Muscle of leg (tissue), 11 donors: ENCODE measurements around the gene ELFN2. TPM values are rescaled to one million over a fixed set of nuclear protein-coding genes. Genes with fewer than 3 reads are reported as not detected.

ENCODE experiments used
- DNase-seq: peaks from one replicate; pipeline ENCODE4 v3.0.0; 2013
- H3K27ac ChIP-seq: one replicate; pipeline ENCODE4 v1.5.1; 2013; ENCODE audit warnings: mild to moderate bottlenecking, low read length, control low read depth
- H3K27me3 ChIP-seq: one replicate; pipeline ENCODE4 v1.6.1; 2013; ENCODE audit warnings: low read length; ENCODE audit not compliant: control insufficient read depth, insufficient read depth
- H3K36me3 ChIP-seq: one replicate; pipeline ENCODE4 v1.6.1; 2013; ENCODE audit warnings: low read length; ENCODE audit not compliant: control insufficient read depth, insufficient read depth
- H3K4me1 ChIP-seq: one replicate; pipeline ENCODE4 v1.6.1; 2013; ENCODE audit warnings: low read length; ENCODE audit not compliant: control insufficient read depth, insufficient read depth
- H3K4me3 ChIP-seq: one replicate; pipeline ENCODE4 v1.5.1; 2013; ENCODE audit warnings: low read length, control low read depth
- H3K9me3 ChIP-seq: replicated peaks from 2 replicates; pipeline ENCODE4 v1.6.1; 2013; ENCODE audit warnings: low read depth, low read length; ENCODE audit not compliant: control insufficient read depth
- WGBS: methylation state at CpG from one replicate; pipeline ENCODE4 v1.1.5; 2013; ENCODE audit warnings: missing lambda C conversion rate; ENCODE audit not compliant: insufficient coverage; 5-methylcytosine and 5-hydroxymethylcytosine counted together
- polyA plus RNA-seq, 8 donors: library from polyadenylated mRNA; unstranded; fragments of 120-200 nt; gene quantifications; one replicate each; pipeline versions ENCODE4 v1.2.1 to v1.2.3, GENCODE V29; 2013; ENCODE audit warnings: inconsistent platforms in 1 of 8, low replicate concordance in 1 of 8; ENCODE audit not compliant: insufficient read length in 8 of 8, insufficient read depth in 1 of 8
- total RNA-seq: library from RNA; stranded (reverse); fragments of 120-200 nt; gene quantifications from one replicate; pipeline ENCODE4 v1.2.4, GENCODE V29; 2013

Gene ELFN2
- total and polyA plus RNA-seq, 9 donors = 0.35 to 2.2 (median 1.3) TPM

DNA sequence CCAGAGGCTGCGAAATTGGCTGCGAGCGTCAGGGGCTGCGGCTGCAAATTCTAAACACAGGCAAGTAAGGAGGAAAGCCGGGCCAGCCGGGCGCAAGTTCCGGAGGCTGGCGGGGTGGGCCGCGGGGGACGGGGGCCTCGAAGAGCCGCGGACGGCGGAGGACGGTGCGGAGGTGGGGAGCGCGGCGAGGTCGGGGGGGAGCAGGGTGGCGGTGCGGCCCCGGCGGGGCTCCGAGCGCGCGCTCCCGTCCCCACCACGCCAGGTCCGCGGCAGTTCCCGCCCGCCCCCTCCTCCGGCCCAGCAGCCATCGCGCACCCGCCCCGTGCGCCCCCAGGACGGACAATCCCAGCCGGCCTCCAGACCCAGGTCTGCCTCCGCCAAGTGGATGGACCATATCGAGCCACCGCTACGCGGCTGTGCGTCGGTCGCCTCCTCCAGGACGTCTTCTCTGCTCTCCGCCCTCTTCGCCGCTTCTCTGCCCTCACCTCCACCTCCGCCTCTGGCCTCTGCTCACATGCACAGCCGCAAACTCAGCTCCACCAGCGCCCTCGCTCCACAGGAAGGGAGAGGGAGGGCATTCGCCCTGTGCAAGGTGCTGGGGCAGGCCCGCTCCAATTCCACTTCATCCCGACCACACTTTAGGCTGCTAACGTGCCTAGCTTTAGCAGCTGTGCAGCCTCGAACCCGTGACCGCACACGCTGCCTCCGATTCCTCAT, 7.2 kb downstream of the ELFN2 start:
- no peak overlapping the region for H3K27ac ChIP-seq
- no peaks in the 10 kb centered on the region for H3K9me3 ChIP-seq
- DNase-seq = no peak
- peaks cover 86% of the 10 kb centered on the region for H3K27me3 ChIP-seq
- H3K4me1 ChIP-seq = peaks cover 25% of the 10 kb centered on the region
- no peaks in the 10 kb centered on the region for H3K36me3 ChIP-seq
- WGBS = 1% methylated on average over 56 of the region's 70 CpGs
- H3K4me3 ChIP-seq = peak overlapping the region; percentile 22

DNA sequence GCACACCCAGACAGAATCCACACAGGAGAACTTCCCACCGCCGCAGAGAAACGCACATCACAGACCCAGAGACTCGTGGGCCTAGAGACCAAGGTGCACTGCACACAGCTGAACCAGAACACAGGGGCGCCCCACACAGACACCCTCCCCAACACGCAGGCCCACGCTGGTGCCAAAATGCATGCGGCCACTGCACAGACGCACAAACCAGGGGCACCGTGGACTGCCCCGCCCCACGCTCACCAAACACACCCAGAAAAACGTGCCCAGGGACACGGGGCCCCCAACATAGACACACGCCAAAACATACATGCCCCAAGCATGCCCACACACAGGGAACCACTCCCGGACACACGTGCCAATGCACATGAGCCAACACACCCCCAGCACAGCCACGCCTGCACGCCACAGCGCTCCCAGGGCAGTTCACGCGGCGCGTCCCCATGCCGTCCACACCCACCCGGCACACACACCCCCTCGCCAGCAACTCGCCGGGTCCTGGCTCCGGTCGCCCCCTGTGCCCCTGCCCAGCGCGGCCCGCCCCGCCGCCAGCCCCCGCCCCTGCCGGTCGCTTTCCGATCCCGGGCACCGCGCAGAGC, 7.8 kb downstream of the ELFN2 start:
- H3K36me3 ChIP-seq = no peaks in the 10 kb centered on the region
- H3K27me3 ChIP-seq = peaks cover 84% of the 10 kb centered on the region
- H3K27ac ChIP-seq = no peak overlapping the region
- 19% methylated on average over 43 of the region's 43 CpGs for WGBS
- H3K9me3 ChIP-seq = no peaks in the 10 kb centered on the region
- H3K4me3 ChIP-seq = no peak overlapping the region
- H3K4me1 ChIP-seq = peaks cover 25% of the 10 kb centered on the region
- DNase-seq = no peak

DNA sequence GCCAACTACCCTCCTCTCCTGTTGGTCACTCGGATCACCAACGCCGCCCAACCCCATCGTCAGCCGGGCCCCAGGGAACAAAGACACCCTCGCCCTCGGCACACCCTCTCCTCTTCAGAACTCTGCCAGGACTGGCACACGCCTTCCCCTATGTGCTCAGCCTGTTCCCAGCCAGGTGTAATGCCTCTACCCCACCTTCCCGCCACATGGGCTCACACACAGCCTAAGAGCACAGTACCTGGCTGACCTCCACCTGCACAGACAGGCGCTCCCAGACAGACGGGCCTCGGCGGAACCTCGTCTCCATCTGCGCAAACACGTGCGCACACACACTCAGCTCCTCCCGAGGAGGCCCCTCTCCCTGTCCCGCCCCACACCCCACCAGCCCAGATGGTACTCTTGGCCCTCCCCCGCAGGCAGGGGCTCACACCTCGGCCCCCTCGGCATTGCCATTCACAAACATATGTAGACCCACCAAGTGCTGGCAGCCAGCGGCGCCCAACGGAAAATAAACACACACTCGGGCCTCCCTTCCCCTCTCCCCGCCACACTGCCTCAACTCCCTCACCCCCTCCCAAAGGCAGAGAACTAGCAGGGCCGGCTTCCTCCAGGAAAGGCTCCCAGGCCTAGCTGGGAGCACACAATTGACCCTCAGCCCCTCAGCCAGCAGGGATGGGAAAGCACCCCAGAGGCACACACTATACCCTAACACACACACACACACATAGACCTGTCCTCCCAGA, 8.5 kb downstream of the ELFN2 start:
- Histone ChIP-seq H3K4me1 (peaks cover 25% of the 10 kb centered on the region), H3K4me3 (no peak overlapping the region), H3K9me3 (no peaks in the 10 kb centered on the region), H3K27me3 (peaks cover 78% of the 10 kb centered on the region), H3K27ac (no peak overlapping the region), H3K36me3 (no peaks in the 10 kb centered on the region)
- 54% methylated on average over 21 of the region's 28 CpGs for WGBS
- DNase-seq = no peak

DNA sequence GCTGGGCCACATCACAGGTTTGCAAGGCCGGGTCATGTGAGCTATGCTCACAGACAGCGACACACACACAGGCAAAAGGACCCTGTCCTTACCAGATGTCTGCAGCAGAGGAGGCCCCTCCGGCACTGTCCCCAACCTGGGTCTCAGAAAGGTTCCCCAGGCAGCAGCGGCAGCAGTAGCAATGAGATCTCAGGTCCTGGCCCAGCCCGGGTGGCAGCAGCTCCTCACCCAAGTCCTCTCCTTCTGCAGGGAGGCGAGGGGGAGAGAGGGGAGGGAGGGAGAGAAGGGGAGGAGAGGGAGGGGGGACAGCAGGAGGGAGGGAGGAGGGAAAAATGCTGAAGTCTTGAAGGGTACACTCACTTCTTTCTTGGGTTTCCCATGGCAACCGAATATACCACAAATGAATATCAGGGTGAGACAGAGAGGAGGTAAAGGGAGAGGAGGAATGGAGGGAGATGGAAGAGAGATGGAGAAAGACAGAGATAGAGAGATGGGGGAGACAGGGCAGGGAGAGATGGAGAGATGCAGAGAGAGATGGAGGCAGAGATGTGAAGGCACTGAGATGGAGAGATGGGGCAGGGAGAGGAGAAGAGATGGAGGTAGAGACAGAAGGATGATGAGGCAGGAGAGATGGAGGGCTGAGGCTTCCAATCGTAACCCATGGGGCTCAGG, 9.5 kb downstream of the ELFN2 start:
- no peak for DNase-seq
- H3K27me3 ChIP-seq = peaks cover 69% of the 10 kb centered on the region
- H3K36me3 ChIP-seq = no peaks in the 10 kb centered on the region
- WGBS = 51% methylated on average over 4 of the region's 8 CpGs
- H3K4me1 ChIP-seq = peaks cover 25% of the 10 kb centered on the region
- no peaks in the 10 kb centered on the region for H3K9me3 ChIP-seq
- no peak overlapping the region for H3K4me3 ChIP-seq
- H3K27ac ChIP-seq = no peak overlapping the region

DNA sequence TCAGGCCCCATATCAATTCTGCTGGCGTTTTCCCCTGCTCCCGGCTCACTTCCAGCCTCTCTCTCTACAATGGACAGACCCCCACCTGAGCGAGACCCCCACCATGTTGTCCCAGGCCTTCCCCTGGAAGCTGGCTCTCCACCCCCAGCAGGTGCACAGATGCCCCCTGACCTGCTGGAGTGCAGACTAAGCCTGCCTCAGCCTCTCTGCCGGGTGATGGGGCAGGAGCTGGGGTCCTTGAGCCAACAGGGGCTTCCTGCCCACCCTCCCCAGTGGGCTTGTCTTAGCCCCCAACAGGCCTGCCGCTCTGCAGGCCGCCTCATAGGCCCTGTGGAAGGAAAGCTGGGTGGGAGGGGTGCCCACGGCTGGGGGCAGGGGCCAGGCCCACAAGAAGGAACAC, 10.0 kb downstream of the ELFN2 start:
- WGBS = 73% methylated on average over 6 of the region's 7 CpGs
- no peaks in the 10 kb centered on the region for H3K36me3 ChIP-seq
- DNase-seq = no peak
- H3K9me3 ChIP-seq = no peaks in the 10 kb centered on the region
- no peak overlapping the region for H3K4me3 ChIP-seq
- no peak overlapping the region for H3K27ac ChIP-seq
- peaks cover 25% of the 10 kb centered on the region for H3K4me1 ChIP-seq
- peaks cover 69% of the 10 kb centered on the region for H3K27me3 ChIP-seq

DNA sequence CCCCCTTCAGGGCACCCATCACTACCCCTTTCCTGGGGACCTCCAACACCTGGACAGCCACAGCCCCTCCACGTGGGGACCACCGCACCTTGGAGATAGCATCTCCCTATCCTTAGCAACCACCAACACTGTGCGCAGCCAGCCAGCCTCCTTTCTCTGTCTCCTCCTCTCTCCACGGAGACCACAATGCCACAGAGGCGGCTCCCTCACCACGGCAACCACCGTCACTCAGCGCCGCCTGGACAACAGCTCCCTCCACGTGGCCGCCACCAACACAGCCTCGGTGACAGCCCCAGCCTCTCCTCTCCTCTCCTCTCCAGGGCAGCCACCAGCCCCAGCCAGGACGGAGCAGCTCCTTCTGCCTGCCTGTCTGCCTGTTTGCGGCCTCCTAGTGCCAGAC, 10.5 kb downstream of the ELFN2 start:
- DNase-seq = no peak
- Histone ChIP-seq H3K36me3 (no peaks in the 10 kb centered on the region), H3K4me3 (no peak overlapping the region), H3K27me3 (peaks cover 64% of the 10 kb centered on the region), H3K27ac (no peak overlapping the region), H3K9me3 (no peaks in the 10 kb centered on the region), H3K4me1 (peaks cover 25% of the 10 kb centered on the region)
- WGBS = 34% methylated on average over 14 of the region's 14 CpGs

DNA sequence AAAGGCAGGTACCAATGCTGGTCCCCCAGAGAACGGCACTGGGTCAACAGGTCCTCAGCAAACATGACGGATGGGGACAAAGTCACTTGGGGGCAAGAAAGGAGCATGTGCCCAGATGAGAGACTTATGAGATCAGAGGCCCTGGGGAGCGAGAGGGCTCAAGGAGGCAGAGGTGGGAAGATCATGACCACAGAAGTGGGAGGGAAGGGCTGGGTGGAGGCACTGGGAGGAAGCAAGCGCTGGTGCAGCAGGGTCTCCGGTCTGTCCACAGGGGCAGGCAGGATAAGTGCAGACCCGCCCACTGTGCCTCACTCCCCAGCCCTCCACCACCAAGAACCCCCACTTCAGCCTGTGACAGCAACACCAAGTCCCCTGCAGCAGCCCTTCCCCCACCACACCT, 10.9 kb downstream of the ELFN2 start:
- H3K27ac ChIP-seq = no peak overlapping the region
- DNase-seq = no peak
- H3K27me3 ChIP-seq = peaks cover 60% of the 10 kb centered on the region
- no peak overlapping the region for H3K4me3 ChIP-seq
- no peaks in the 10 kb centered on the region for H3K36me3 ChIP-seq
- H3K9me3 ChIP-seq = no peaks in the 10 kb centered on the region
- H3K4me1 ChIP-seq = peaks cover 20% of the 10 kb centered on the region
- 75% methylated on average over 3 of the region's 6 CpGs for WGBS

DNA sequence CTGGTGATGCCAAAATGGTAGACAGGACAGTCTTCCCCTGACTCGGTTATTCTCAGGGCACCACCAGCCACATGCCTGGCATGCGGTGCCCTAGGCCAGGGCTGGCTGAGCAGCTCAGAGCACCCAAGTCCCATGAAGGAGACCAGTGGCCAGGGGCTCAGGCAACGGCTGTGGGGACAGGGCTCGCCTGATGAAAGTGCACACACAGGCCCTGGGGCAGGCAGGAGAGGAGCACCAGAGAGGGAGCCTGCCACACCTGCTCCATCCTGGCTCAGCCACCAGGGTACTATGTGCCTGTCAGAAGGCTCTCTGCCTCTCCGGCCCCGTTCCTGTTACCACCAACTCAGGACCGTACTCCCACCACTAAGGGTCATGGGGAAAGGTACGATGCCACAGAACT, 12.1 kb downstream of the ELFN2 start:
- H3K27me3 ChIP-seq = peaks cover 48% of the 10 kb centered on the region
- peaks cover 10% of the 10 kb centered on the region for H3K4me1 ChIP-seq
- no peak for DNase-seq

DNA sequence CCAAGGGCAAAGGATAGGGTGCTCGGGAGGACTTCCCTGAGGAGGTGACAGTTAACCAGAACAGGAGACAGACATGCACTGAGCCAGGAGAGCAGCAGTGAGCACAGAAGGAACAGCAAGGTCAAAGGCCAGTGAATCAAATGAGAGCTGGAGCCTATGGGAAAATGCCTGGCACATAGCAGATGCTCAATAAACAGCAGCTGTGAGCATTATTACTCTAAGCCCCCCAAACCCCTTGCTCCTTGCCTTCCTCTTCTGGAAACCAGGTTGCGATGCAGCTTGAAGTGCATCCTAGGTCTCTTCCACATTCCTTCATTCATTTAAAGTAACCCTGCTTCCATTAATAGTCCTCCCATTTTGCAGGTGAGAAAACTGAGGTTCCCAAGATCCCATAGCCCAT, 13.0 kb downstream of the ELFN2 start:
- Histone ChIP-seq H3K4me3 (no peak overlapping the region), H3K9me3 (no peaks in the 10 kb centered on the region), H3K27ac (no peak overlapping the region), H3K36me3 (no peaks in the 10 kb centered on the region), H3K4me1 (peaks cover 8% of the 10 kb centered on the region), H3K27me3 (peaks cover 46% of the 10 kb centered on the region)
- WGBS = 78% methylated on average over 2 of the region's 2 CpGs
- DNase-seq = no peak

More for the DNA sequence above, 12.1 kb downstream of the ELFN2 start:
- H3K4me3 ChIP-seq = no peak overlapping the region
- no peaks in the 10 kb centered on the region for H3K9me3 ChIP-seq
- H3K27ac ChIP-seq = no peak overlapping the region
- WGBS = 83% methylated on average over 4 of the region's 8 CpGs
- no peaks in the 10 kb centered on the region for H3K36me3 ChIP-seq

DNA sequence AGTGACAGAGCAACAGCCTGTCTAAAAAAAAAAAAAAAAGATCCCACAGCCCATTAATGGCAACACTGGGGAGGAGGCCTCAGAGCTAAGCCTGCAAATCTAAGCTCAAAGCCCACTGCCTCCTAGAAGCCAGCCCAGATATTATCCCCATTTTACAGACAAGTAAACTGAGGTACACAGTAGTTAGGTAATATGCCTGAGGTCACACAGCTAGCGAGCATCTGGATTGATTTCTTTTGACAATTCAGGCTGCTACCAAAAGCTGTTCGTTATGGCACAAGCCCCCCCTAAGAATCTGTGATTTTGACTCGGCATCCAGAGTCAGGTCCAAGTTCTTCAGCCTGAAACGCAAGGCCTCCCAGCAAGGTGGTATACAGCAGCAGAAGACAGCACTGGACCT, 13.7 kb downstream of the ELFN2 start:
- H3K27ac ChIP-seq = no peak overlapping the region
- no peak overlapping the region for H3K4me3 ChIP-seq
- DNase-seq = no peak
- 89% methylated on average over 3 of the region's 4 CpGs for WGBS
- H3K9me3 ChIP-seq = no peaks in the 10 kb centered on the region
- no peaks in the 10 kb centered on the region for H3K36me3 ChIP-seq
- H3K27me3 ChIP-seq = peaks cover 38% of the 10 kb centered on the region
- peaks cover 6% of the 10 kb centered on the region for H3K4me1 ChIP-seq
